HEK293 (cell line): ENCODE results near the gene MYO1D.

Experiments
- CTCF ChIA-PET: fragments of 350-600 bp; formaldehyde crosslinking; extraction: SDS; loops from one replicate; lab custom pipeline; 2021; ENCODE audit warnings: antibody characterized with exemption; lab: Yijun Ruan, JAX
- POLR2A ChIA-PET: fragments of 300-600 bp; formaldehyde crosslinking; extraction: SDS; loops from one replicate; lab custom pipeline; 2020; ENCODE audit warnings: antibody characterized with exemption, inconsistent platforms; lab: Yijun Ruan, JAX
- H3K27ac ChIP-seq: fragments of 200-500 bp; sonication (Bioruptor generic); 2 replicates; pipeline ENCODE4 v1.5.1; 2014; ENCODE audit warnings: low read depth, low read length, control low read depth, inconsistent platforms; ENCODE audit errors: extremely low read depth
- H3K36me3 ChIP-seq, 2 experiments: fragments of 200-500 bp in 1 of 2; sonication (Bioruptor generic) in 1 of 2; 1 replicate in 1 of 2; 2 replicates in 1 of 2; pipeline ENCODE4 v1.5.1; 2014 to 2017; ENCODE audit warnings: inconsistent platforms in 2 of 2, low read length in 2 of 2; ENCODE audit not compliant: control insufficient read depth in 2 of 2, insufficient read depth in 1 of 2
- H3K4me1 ChIP-seq: fragments of 200-500 bp; sonication (Bioruptor generic); 2 replicates; pipeline ENCODE4 v1.5.1; 2014; ENCODE audit warnings: mild to moderate bottlenecking, low read length, inconsistent platforms; ENCODE audit not compliant: control insufficient read depth, insufficient read depth
- H3K4me3 ChIP-seq: 2 replicates; pipeline ENCODE4 v1.5.1; 2011; ENCODE audit warnings: low read depth, mild to moderate bottlenecking, control low read depth, low read length, moderate library complexity
- H3K9me3 ChIP-seq: fragments of 200-500 bp; sonication (Bioruptor generic); 2 replicates; pipeline ENCODE4 v1.5.1; 2014; ENCODE audit warnings: low read depth, low read length, inconsistent platforms; ENCODE audit not compliant: control insufficient read depth, insufficient read depth
- GLIS1 ChIP-seq: fragments of 450-650 bp; formaldehyde crosslinking; IDR thresholded peaks from 2 replicates; pipeline ENCODE4 v1.5.1; 2016; ENCODE audit warnings: missing biosample characterization, missing genetic modification characterization
- RBAK ChIP-seq: fragments of 450-650 bp; formaldehyde crosslinking; IDR thresholded peaks from 2 replicates; pipeline ENCODE4 v1.5.1; 2016; ENCODE audit warnings: missing biosample characterization, missing genetic modification characterization
- WT1 ChIP-seq: fragments of 450-650 bp; formaldehyde crosslinking; IDR thresholded peaks from 2 replicates; pipeline ENCODE4 v1.5.1; 2016; ENCODE audit warnings: missing biosample characterization, missing genetic modification characterization
- ZNF132 ChIP-seq: fragments of 450-650 bp; formaldehyde crosslinking; IDR thresholded peaks from 2 replicates; pipeline ENCODE4 v1.5.1; 2017; ENCODE audit warnings: missing biosample characterization, missing genetic modification characterization, borderline replicate concordance
- ZNF133 ChIP-seq: fragments of 450-650 bp; formaldehyde crosslinking; IDR thresholded peaks from 2 replicates; pipeline ENCODE4 v1.5.1; 2016; ENCODE audit warnings: missing biosample characterization, missing genetic modification characterization
- ZNF223 ChIP-seq: fragments of 450-650 bp; formaldehyde crosslinking; IDR thresholded peaks from 2 replicates; pipeline ENCODE4 v1.5.1; 2016; ENCODE audit warnings: missing biosample characterization, missing genetic modification characterization
- ZNF48 ChIP-seq: fragments of 450-650 bp; formaldehyde crosslinking; IDR thresholded peaks from 2 replicates; pipeline ENCODE4 v1.5.1; 2016; ENCODE audit warnings: missing biosample characterization, missing genetic modification characterization
- ZNF501 ChIP-seq: fragments of 450-650 bp; formaldehyde crosslinking; IDR thresholded peaks from 2 replicates; pipeline ENCODE4 v1.5.1; 2016; ENCODE audit warnings: missing biosample characterization, missing genetic modification characterization
- ZNF555 ChIP-seq: fragments of 450-650 bp; formaldehyde crosslinking; conservative IDR thresholded peaks from 2 replicates; pipeline ENCODE4 v1.5.1; 2017; ENCODE audit warnings: missing biosample characterization, mild to moderate bottlenecking, missing genetic modification characterization, inconsistent platforms
- ZNF596 ChIP-seq: fragments of 450-650 bp; IDR thresholded peaks from 2 replicates; pipeline ENCODE4 v1.5.0; 2018; ENCODE audit warnings: missing biosample characterization, mild to moderate bottlenecking, missing genetic modification characterization, moderate library complexity
- ZNF654 ChIP-seq: fragments of 450-650 bp; formaldehyde crosslinking; IDR thresholded peaks from 2 replicates; pipeline ENCODE4 v1.5.1; 2016; ENCODE audit warnings: low read depth, missing biosample characterization, missing genetic modification characterization
- ZNF747 ChIP-seq: fragments of 450-650 bp; formaldehyde crosslinking; IDR thresholded peaks from 2 replicates; pipeline ENCODE4 v1.5.1; 2016; ENCODE audit warnings: missing biosample characterization, missing genetic modification characterization
- ZNF785 ChIP-seq: fragments of 450-650 bp; formaldehyde crosslinking; IDR thresholded peaks from 2 replicates; pipeline ENCODE4 v1.5.1; 2016; ENCODE audit warnings: missing biosample characterization, missing genetic modification characterization
- ZNF791 ChIP-seq: fragments of 450-650 bp; formaldehyde crosslinking; IDR thresholded peaks from 2 replicates; pipeline ENCODE4 v1.5.1; 2016; ENCODE audit warnings: missing biosample characterization, missing genetic modification characterization
- ZSCAN16 ChIP-seq: fragments of 450-650 bp; formaldehyde crosslinking; IDR thresholded peaks from 2 replicates; pipeline ENCODE4 v1.5.1; 2016; ENCODE audit warnings: missing biosample characterization, missing genetic modification characterization
- TF ChIP-seq, protein P1 (sequence below): fragments of 450-650 bp; formaldehyde crosslinking; IDR thresholded peaks from 2 replicates; pipeline ENCODE4 v1.5.1; 2016; ENCODE audit warnings: missing biosample characterization, missing genetic modification characterization
- TF ChIP-seq, protein P2 (sequence below): fragments of 450-650 bp; formaldehyde crosslinking; IDR thresholded peaks from 2 replicates; pipeline ENCODE4 v1.5.1; 2016; ENCODE audit warnings: missing biosample characterization, missing genetic modification characterization
- TF ChIP-seq, protein P3 (sequence below): fragments of 450-650 bp; formaldehyde crosslinking; IDR thresholded peaks from 2 replicates; pipeline ENCODE4 v1.5.1; 2016; ENCODE audit warnings: missing biosample characterization, missing genetic modification characterization
- TF ChIP-seq, protein P4 (sequence below): fragments of 450-650 bp; formaldehyde crosslinking; IDR thresholded peaks from 2 replicates; pipeline ENCODE4 v1.5.1; 2016; ENCODE audit warnings: missing biosample characterization, missing genetic modification characterization

Gene MYO1D

DNA sequence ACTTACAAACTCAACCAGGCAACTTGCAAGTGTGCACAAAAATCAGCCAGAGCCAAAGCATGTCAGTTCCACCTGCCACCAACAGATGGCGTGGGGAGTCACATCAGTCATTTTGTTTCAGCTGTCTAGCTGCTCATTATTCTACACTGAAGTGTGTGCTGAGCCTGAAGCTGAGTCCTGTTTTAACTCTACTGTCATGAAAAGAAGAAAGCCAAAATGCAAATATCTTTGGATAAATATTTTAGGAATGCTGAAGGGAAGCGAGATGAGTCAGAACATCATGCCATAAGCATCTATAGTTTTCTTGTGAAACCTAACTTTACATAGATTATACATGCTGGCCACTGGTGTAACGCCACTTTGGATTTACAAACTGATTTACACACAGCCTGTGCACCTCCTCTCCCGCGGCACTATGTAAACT lies 217.5 kb downstream of the MYO1D start (continued):
- TF ChIP-seq ZNF791 (tag by site-specific recombination) (no peak), ZNF747 (tag by site-specific recombination) (no peak), RBAK (no peak), ZNF654 (tag by site-specific recombination) (peak; percentile 22), ZSCAN16 (tag by site-specific recombination) (peak; percentile 60; the same call in 1 of the 2 replicates)
- TF ChIP-seq, protein P1, sequence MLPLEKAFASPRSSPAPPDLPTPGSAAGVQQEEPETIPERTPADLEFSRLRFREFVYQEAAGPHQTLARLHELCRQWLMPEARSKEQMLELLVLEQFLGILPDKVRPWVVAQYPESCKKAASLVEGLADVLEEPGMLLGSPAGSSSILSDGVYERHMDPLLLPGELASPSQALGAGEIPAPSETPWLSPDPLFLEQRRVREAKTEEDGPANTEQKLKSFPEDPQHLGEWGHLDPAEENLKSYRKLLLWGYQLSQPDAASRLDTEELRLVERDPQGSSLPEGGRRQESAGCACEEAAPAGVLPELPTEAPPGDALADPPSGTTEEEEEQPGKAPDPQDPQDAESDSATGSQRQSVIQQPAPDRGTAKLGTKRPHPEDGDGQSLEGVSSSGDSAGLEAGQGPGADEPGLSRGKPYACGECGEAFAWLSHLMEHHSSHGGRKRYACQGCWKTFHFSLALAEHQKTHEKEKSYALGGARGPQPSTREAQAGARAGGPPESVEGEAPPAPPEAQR: no peak
- TF ChIP-seq, protein P2, sequence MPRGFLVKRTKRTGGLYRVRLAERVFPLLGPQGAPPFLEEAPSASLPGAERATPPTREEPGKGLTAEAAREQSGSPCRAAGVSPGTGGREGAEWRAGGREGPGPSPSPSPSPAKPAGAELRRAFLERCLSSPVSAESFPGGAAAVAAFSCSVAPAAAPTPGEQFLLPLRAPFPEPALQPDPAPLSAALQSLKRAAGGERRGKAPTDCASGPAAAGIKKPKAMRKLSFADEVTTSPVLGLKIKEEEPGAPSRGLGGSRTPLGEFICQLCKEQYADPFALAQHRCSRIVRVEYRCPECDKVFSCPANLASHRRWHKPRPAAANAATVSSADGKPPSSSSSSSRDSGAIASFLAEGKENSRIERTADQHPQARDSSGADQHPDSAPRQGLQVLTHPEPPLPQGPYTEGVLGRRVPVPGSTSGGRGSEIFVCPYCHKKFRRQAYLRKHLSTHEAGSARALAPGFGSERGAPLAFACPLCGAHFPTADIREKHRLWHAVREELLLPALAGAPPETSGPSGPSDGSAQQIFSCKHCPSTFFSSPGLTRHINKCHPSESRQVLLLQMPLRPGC: no peak
- TF ChIP-seq, protein P3, sequence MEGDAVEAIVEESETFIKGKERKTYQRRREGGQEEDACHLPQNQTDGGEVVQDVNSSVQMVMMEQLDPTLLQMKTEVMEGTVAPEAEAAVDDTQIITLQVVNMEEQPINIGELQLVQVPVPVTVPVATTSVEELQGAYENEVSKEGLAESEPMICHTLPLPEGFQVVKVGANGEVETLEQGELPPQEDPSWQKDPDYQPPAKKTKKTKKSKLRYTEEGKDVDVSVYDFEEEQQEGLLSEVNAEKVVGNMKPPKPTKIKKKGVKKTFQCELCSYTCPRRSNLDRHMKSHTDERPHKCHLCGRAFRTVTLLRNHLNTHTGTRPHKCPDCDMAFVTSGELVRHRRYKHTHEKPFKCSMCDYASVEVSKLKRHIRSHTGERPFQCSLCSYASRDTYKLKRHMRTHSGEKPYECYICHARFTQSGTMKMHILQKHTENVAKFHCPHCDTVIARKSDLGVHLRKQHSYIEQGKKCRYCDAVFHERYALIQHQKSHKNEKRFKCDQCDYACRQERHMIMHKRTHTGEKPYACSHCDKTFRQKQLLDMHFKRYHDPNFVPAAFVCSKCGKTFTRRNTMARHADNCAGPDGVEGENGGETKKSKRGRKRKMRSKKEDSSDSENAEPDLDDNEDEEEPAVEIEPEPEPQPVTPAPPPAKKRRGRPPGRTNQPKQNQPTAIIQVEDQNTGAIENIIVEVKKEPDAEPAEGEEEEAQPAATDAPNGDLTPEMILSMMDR (tag by site-specific recombination): peak; percentile 15; the same call in 1 of the 2 replicates

DNA sequence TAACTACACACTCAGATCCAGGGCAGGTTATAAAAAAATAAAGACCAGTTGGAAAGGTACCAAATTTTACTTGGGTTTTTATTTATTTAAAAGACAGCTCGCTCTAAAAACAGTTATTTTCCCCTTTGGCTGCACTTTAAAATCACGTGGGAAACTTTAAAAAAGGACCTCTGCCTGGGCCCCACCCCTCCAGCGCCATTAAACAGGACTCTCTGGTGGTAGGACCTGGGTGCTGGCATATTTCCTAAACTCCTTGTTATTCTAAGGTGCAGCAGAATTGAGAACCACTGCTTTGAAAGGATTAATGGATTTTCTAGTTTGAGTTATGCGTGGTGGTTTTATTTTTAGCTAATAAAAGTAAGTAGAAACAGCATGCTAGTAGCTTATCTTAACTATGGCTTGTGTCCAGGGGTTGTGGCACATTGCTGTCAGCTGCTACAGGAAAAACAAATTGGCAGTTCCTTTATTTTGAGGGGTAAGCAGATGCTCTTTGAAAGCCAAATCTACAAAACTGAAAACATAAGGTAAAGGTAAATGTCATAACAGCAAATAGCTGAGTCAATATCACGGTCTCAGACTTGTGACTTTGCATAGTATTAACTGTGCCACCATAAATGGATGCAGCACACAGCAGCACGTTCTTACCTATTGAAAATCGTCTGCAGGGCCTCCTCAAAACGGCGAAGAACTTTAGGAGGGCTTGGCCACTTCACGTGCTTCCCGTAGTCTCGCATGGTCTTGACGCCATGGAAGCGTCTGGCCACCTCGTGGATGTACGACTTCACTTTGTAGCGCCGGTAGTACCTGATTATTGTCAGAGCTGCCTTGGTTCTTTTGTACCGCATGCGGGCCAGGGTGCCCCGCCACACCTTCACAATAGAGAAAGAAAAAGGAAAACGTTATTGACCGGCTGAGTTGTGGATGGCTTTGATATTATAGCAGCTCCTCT lies 218.2 kb downstream of the MYO1D start:
- no peaks in the 10 kb centered on the region for H3K9me3 ChIP-seq
- no peak for TF ChIP-seq WT1 (tag by site-specific recombination)
- TF ChIP-seq ZNF48 (tag by site-specific recombination): no peak
- no peak for TF ChIP-seq GLIS1 (tag by site-specific recombination)
- TF ChIP-seq ZNF501: no peak
- no peak for TF ChIP-seq ZNF133 (tag by site-specific recombination)
- TF ChIP-seq ZNF785 (tag by site-specific recombination): no peak
- no peak for TF ChIP-seq ZNF596 (tag by site-specific recombination)
- TF ChIP-seq, protein P4, sequence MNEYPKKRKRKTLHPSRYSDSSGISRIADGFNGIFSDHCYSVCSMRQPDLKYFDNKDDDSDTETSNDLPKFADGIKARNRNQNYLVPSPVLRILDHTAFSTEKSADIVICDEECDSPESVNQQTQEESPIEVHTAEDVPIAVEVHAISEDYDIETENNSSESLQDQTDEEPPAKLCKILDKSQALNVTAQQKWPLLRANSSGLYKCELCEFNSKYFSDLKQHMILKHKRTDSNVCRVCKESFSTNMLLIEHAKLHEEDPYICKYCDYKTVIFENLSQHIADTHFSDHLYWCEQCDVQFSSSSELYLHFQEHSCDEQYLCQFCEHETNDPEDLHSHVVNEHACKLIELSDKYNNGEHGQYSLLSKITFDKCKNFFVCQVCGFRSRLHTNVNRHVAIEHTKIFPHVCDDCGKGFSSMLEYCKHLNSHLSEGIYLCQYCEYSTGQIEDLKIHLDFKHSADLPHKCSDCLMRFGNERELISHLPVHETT (tag by site-specific recombination): no peak
- TF ChIP-seq ZNF555 (tag by site-specific recombination): no peak
- no peak for TF ChIP-seq ZNF132 (tag by site-specific recombination)
- TF ChIP-seq ZNF223 (tag by site-specific recombination): no peak
- H3K27ac ChIP-seq: no peak overlapping the region
- H3K4me1 ChIP-seq: no peaks in the 10 kb centered on the region
- H3K4me3 ChIP-seq: no peak overlapping the region
- H3K36me3 ChIP-seq: peaks cover 11 to 25% of the 10 kb centered on the region in 2 experiments; a peak in 2 of 3 replicates
- ChIA-PET POLR2A (no interaction called here), CTCF (interaction anchor here (0.6 to 3.0 kb wide), 51 partner anchors 9 to 1323 kb away, joined by 3 to 30 read pairs (median 4); partner anchors contain the start of gene CDK5R1)
